Endothelial cell of umbilical vein (primary cell): Measurements from ENCODE around the gene AP4B1. TPM values are rescaled to one million over a fixed set of nuclear protein-coding genes. Genes with fewer than 3 reads are reported as not detected.

Source experiments
- BruUV-seq: library from RNA; stranded (reverse); fragments of 400-500 nt; replicated peaks from 2 replicates; lab custom pipeline; 2021; lab: Mats Ljungman, UMichigan
- CTCF ChIA-PET: fragments of 300-600, 350-600 bp; sonication (Branson Sonifier 250); formaldehyde crosslinking; loops from one replicate; lab custom pipeline; 2021; ENCODE audit warnings: antibody characterized with exemption, inconsistent platforms; lab: Charles Lee
- POLR2A ChIA-PET: fragments of 300-600, 350-600 bp; sonication (Branson Sonifier 250); formaldehyde crosslinking; loops from one replicate; lab custom pipeline; 2021; ENCODE audit warnings: antibody characterized with exemption, inconsistent platforms; lab: Charles Lee
- DNase-seq: peaks from one replicate; pipeline ENCODE4 v3.0.0-alpha.2; 2011; ENCODE audit warnings: low read depth, low spot score
- FAIRE-seq: peaks from 2 replicates; lab custom pipeline; 2011; peaks lifted over from hg19 to GRCh38; lab: Jason Lieb, UNC
- H2AFZ ChIP-seq: 2 replicates; pipeline ENCODE4 v1.6.0; 2012; ENCODE audit warnings: low read depth, low read length, control low read depth, inconsistent platforms
- H3K27ac ChIP-seq: 2 replicates; pipeline ENCODE4 v1.5.1; 2011; ENCODE audit warnings: low read depth, mild to moderate bottlenecking, control low read depth, low read length, moderate library complexity; ENCODE audit not compliant: insufficient read depth
- H3K27me3 ChIP-seq, 2 experiments: 2 replicates each; pipeline versions ENCODE4 v1.6.0 to v1.6.1; 2011; ENCODE audit warnings: low read length in 2 of 2, mixed read lengths in 1 of 2; ENCODE audit not compliant: control insufficient read depth in 2 of 2, insufficient read depth in 2 of 2
- H3K36me3 ChIP-seq, 2 experiments: 2 replicates in 1 of 2; 3 replicates in 1 of 2; pipeline ENCODE4 v1.5.1; 2011; ENCODE audit warnings: low read length in 2 of 2, mild to moderate bottlenecking in 1 of 2, moderate library complexity in 1 of 2; ENCODE audit not compliant: control insufficient read depth in 2 of 2, insufficient read depth in 2 of 2; ENCODE audit errors: extremely low read depth in 1 of 2
- H3K4me1 ChIP-seq: 3 replicates; pipeline ENCODE4 v1.5.1; 2011; ENCODE audit warnings: mild to moderate bottlenecking, low read length; ENCODE audit not compliant: control insufficient read depth, insufficient read depth; ENCODE audit errors: extremely low read depth
- H3K4me2 ChIP-seq: 2 replicates; pipeline ENCODE4 v1.6.1; 2011; ENCODE audit warnings: low read length, control low read depth, mixed read lengths; ENCODE audit not compliant: insufficient read depth
- H3K4me3 ChIP-seq, 3 experiments: fragments of 200-600 bp in 1 of 3; sonication (generic), shearing (Covaris generic) in 1 of 3; replicated peaks in 1 of 3; 2 replicates each; pipeline ENCODE4 v1.5.1; 2011 to 2016; ENCODE audit warnings: control low read depth in 3 of 3, low read length in 3 of 3, mild to moderate bottlenecking in 2 of 3, inconsistent platforms in 1 of 3, low read depth in 1 of 3, moderate library complexity in 1 of 3; ENCODE audit not compliant: insufficient read depth in 1 of 3
- H3K79me2 ChIP-seq: 2 replicates; pipeline ENCODE4 v1.6.0; 2012; ENCODE audit warnings: low read length, inconsistent platforms; ENCODE audit not compliant: control insufficient read depth, insufficient read depth
- H3K9ac ChIP-seq: replicated peaks from 2 replicates; pipeline ENCODE3; 2011; ENCODE audit warnings: low read length, control low read depth; ENCODE audit not compliant: insufficient read depth; ENCODE audit errors: extremely low read depth
- H3K9me1 ChIP-seq: replicated peaks from 3 replicates; pipeline ENCODE4 v1.6.0; 2011; ENCODE audit warnings: mild to moderate bottlenecking, low read length; ENCODE audit not compliant: control insufficient read depth, insufficient read depth; ENCODE audit errors: extremely low read depth
- H3K9me3 ChIP-seq: replicated peaks from 2 replicates; pipeline ENCODE4 v1.5.1; 2012; ENCODE audit warnings: low read length, inconsistent platforms; ENCODE audit not compliant: control insufficient read depth, insufficient read depth
- H4K20me1 ChIP-seq: replicated peaks from 2 replicates; pipeline ENCODE3; 2011; ENCODE audit warnings: mild to moderate bottlenecking, low read length; ENCODE audit not compliant: control insufficient read depth, insufficient read depth; ENCODE audit errors: extremely low read depth
- EZH2 ChIP-seq: IDR thresholded peaks from 2 replicates; pipeline ENCODE4 v1.6.1; 2012; ENCODE audit warnings: borderline replicate concordance, low read depth, mild to moderate bottlenecking, moderate library complexity, low read length, inconsistent platforms; ENCODE audit not compliant: severe bottlenecking
- FOS ChIP-seq: IDR thresholded peaks from 2 replicates; pipeline ENCODE4 v1.6.1; 2011; ENCODE audit warnings: mild to moderate bottlenecking, low read length, moderate library complexity, borderline replicate concordance; ENCODE audit not compliant: insufficient read depth
- GATA2 ChIP-seq: IDR thresholded peaks from 2 replicates; pipeline ENCODE4 v1.7.0; 2011; ENCODE audit warnings: low read depth, mild to moderate bottlenecking, moderate library complexity, mixed read lengths, low read length; ENCODE audit not compliant: insufficient read length, insufficient read depth
- JUN ChIP-seq: IDR thresholded peaks from 2 replicates; pipeline ENCODE4 v1.6.1; 2011; ENCODE audit warnings: borderline replicate concordance, low read depth; ENCODE audit not compliant: insufficient read length, insufficient read depth
- MYC ChIP-seq: IDR thresholded peaks from one replicate; pipeline ENCODE4 v1.6.1; 2011; ENCODE audit warnings: mild to moderate bottlenecking, low read depth, low read length
- POLR2A ChIP-seq: IDR thresholded peaks from 2 replicates; pipeline ENCODE4 v1.6.1; 2012; ENCODE audit warnings: low read depth, mild to moderate bottlenecking, control low read depth, low read length
- POLR2AphosphoS5 ChIP-seq: IDR thresholded peaks from 2 replicates; pipeline ENCODE4 v1.6.1; 2012; ENCODE audit warnings: low read depth, mild to moderate bottlenecking, control low read depth, low read length, moderate library complexity; ENCODE audit not compliant: insufficient read depth
- dilution Hi-C: fragments of 300-500 bp; cut with MboI; formaldehyde crosslinking; loops from one replicate; pipeline ENCODE4 v1.15.0; 2019; ENCODE audit warnings: low sequenced_read_pairs; ENCODE audit not compliant: extremely low pct_ligation_motif_present
- intact Hi-C: fragments of 100-400 bp; cut with micrococcal nuclease; formaldehyde crosslinking; loops from one replicate; pipeline ENCODE4 v1.10.0; 2022
- polyA plus RNA-seq, 4 experiments: library from polyadenylated mRNA; depleted of rRNA in 3 of 4; stranded (reverse) in 3 of 4; unstranded in 1 of 4; fragments of >200 nt; gene quantifications; 2 replicates each; pipeline versions ENCODE4 v1.2.1 to v1.2.3, GENCODE V29; 2011 to 2012; ENCODE audit warnings: missing spikeins in 1 of 4
- total RNA-seq: library from RNA; stranded (reverse); gene quantifications from 2 replicates; pipeline ENCODE4 v1.2.3, GENCODE V29; 2021
- TF ChIP-seq, protein P1 (sequence below): IDR thresholded peaks from 2 replicates; pipeline ENCODE4 v1.6.1; 2011; ENCODE audit not compliant: insufficient read depth, insufficient read length
- TF ChIP-seq, protein P2 (sequence below), 2 donors: IDR thresholded peaks; 1 replicate in 1 of 2; 2 replicates in 1 of 2; pipeline ENCODE4 v1.5.1; 2011; ENCODE audit warnings: low read length in 2 of 2, mild to moderate bottlenecking in 2 of 2, moderate library complexity in 2 of 2, control low read depth in 1 of 2, inconsistent platforms in 1 of 2, low read depth in 1 of 2; ENCODE audit not compliant: insufficient read depth in 1 of 2; ENCODE audit errors: extremely low read depth in 1 of 2

The AP4B1 gene
- total and polyA plus RNA-seq, 2 donors (not counting 3 experiments of a cell fraction or from before 2014, with no cell fraction given) = 21.9 to 33.0 TPM

DNA sequence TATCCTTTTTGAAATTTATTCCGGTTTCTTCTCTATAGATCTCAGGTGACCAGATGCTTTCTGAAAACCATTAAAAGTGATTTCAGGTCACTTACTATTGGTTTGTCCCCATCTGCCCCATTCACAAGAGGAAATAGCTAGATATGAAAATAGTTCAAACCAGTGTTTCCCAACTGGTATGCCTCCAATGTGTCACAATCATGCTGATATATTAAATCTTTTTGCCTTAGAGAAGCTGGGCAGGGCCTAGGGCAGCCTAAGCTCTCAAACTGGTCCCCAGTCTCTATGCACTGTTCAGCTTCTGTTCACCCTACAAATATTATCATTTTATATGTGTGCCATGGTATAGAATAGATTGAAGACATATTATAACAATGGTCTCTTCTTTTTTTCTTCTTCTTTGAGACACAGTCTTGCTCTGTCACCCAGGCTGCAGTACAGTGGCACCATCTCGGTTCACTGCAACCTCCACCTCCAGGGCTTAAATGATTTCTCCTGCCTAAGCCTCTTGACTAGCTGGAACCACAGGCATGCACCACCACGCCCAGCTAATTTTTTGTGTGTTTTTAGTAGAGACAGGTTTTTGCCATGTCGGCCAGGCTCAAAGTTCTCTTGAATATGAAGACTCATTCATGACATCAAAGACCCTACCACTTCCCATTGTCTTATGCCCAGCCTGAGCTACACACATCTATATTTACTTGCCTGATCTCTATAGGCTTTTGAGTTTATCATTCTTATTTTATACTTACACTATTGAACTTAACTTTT lies 48.8 kb downstream of the AP4B1 start:
- Histone ChIP-seq H3K4me2 (no peak overlapping the region), H3K9ac (no peak overlapping the region), H2AFZ (no peak overlapping the region), H3K4me1 (peaks cover 11% of the 10 kb centered on the region), H4K20me1 (no peaks in the 10 kb centered on the region), H3K27ac (no peak overlapping the region), H3K4me3 (no peak overlapping the region), H3K9me1 (no peaks in the 10 kb centered on the region), H3K36me3 (no peaks in the 10 kb centered on the region), H3K9me3 (no peaks in the 10 kb centered on the region), H3K27me3 (no peaks in the 10 kb centered on the region), H3K79me2 (no peaks in the 10 kb centered on the region)
- DNase-seq (no peak), FAIRE-seq (no peak)
- intact Hi-C loops = no loop called here
- BruUV-seq = no TSS peak
- TF ChIP-seq POLR2AphosphoS5 (no peak), FOS (no peak), EZH2 (no peak), JUN (no peak), GATA2 (no peak), POLR2A (no peak), MYC (no peak)
- TF ChIP-seq, protein P1, sequence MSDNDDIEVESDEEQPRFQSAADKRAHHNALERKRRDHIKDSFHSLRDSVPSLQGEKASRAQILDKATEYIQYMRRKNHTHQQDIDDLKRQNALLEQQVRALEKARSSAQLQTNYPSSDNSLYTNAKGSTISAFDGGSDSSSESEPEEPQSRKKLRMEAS = no peak
- TF ChIP-seq, protein P2, sequence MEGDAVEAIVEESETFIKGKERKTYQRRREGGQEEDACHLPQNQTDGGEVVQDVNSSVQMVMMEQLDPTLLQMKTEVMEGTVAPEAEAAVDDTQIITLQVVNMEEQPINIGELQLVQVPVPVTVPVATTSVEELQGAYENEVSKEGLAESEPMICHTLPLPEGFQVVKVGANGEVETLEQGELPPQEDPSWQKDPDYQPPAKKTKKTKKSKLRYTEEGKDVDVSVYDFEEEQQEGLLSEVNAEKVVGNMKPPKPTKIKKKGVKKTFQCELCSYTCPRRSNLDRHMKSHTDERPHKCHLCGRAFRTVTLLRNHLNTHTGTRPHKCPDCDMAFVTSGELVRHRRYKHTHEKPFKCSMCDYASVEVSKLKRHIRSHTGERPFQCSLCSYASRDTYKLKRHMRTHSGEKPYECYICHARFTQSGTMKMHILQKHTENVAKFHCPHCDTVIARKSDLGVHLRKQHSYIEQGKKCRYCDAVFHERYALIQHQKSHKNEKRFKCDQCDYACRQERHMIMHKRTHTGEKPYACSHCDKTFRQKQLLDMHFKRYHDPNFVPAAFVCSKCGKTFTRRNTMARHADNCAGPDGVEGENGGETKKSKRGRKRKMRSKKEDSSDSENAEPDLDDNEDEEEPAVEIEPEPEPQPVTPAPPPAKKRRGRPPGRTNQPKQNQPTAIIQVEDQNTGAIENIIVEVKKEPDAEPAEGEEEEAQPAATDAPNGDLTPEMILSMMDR (IDR thresholded peaks at IDR 0.05; ENCODE audit: extremely low read depth in 1 of 2, insufficient read depth in 1 of 2, low read depth in 1 of 2, low read length in 2 of 2) = no peak
- ChIA-PET CTCF (interaction anchor here (1.7 to 4.4 kb wide), 2 partner anchors 20 to 76 kb away, joined by 5 to 24 read pairs; no protein-coding TSS in a partner anchor), POLR2A (no interaction called here)
- dilution Hi-C loops = no loop called here
